Ascending aorta (tissue), 2 donors: ENCODE results near the gene PRAC1. TPM values are rescaled to one million over a fixed set of nuclear protein-coding genes. Genes with fewer than 3 reads are reported as not detected.
"Not testable (repeated sequence)": the region's sequence is repeated elsewhere in the genome, so short reads cannot be mapped to it uniquely, and the experiment has no call there.

Source experiments
- DNase-seq, 2 donors: peaks; one replicate each; pipeline ENCODE4 v3.0.0-alpha.2; 2019; ENCODE audit warnings: low spot score in 2 of 2
- H3K27ac ChIP-seq, 2 donors: fragments of 200-600 bp; sonication (generic); one replicate each; pipeline ENCODE4 v1.5.1; 2016 to 2017; ENCODE audit warnings: mild to moderate bottlenecking in 1 of 2
- H3K27me3 ChIP-seq: fragments of 200-600 bp; sonication (generic); one replicate; pipeline ENCODE4 v1.5.1; 2017
- H3K36me3 ChIP-seq, 2 donors: fragments of 200-600 bp; sonication (generic); one replicate each; pipeline ENCODE4 v1.5.1; 2016
- H3K4me1 ChIP-seq, 2 donors: fragments of 200-600 bp; sonication (generic); one replicate each; pipeline ENCODE4 v1.5.1; 2016 to 2017; ENCODE audit warnings: mild to moderate bottlenecking in 1 of 2
- H3K4me3 ChIP-seq, 2 donors: fragments of 200-600 bp; sonication (generic); one replicate each; pipeline ENCODE4 v1.5.1; 2016 to 2017; ENCODE audit warnings: mild to moderate bottlenecking in 1 of 2
- H3K9me3 ChIP-seq, 2 donors: fragments of 200-600 bp; sonication (generic); one replicate each; pipeline ENCODE4 v1.5.1; 2016
- intact Hi-C: fragments of 100-400 bp; cut with DNase I; formaldehyde crosslinking; loops from one replicate; pipeline ENCODE4 v1.15.1; 2023
- total RNA-seq: library from RNA; depleted of rRNA; stranded (reverse); fragments of >200 nt; gene quantifications from one replicate; pipeline ENCODE4 v1.1.0, GENCODE V29; 2016
- TF ChIP-seq, protein P1 (sequence below), 3 experiments: fragments of 200-600 bp in 2 of 3; fragments of 450-650 bp in 1 of 3; sonication (generic) in 2 of 3; IDR thresholded peaks; one replicate each; pipeline ENCODE4 v1.5.1; 2016 to 2019; ENCODE audit warnings: antibody characterized with exemption in 3 of 3, mild to moderate bottlenecking in 1 of 3, moderate library complexity in 1 of 3

Gene PRAC1
- total RNA-seq, 1 donor from 2014 or later, result not detected

- DNase-seq, result no peak
- intact Hi-C loops, result no loop called here
- Histone ChIP-seq H3K4me1 (no peaks in the 10 kb centered on the region), H3K36me3 (no peaks in the 10 kb centered on the region), H3K27ac (no peak overlapping the region), H3K27me3 (peaks cover 46% of the 10 kb centered on the region), H3K9me3 (no peaks in the 10 kb centered on the region), H3K4me3 (no peak overlapping the region)
- TF ChIP-seq, protein P1, sequence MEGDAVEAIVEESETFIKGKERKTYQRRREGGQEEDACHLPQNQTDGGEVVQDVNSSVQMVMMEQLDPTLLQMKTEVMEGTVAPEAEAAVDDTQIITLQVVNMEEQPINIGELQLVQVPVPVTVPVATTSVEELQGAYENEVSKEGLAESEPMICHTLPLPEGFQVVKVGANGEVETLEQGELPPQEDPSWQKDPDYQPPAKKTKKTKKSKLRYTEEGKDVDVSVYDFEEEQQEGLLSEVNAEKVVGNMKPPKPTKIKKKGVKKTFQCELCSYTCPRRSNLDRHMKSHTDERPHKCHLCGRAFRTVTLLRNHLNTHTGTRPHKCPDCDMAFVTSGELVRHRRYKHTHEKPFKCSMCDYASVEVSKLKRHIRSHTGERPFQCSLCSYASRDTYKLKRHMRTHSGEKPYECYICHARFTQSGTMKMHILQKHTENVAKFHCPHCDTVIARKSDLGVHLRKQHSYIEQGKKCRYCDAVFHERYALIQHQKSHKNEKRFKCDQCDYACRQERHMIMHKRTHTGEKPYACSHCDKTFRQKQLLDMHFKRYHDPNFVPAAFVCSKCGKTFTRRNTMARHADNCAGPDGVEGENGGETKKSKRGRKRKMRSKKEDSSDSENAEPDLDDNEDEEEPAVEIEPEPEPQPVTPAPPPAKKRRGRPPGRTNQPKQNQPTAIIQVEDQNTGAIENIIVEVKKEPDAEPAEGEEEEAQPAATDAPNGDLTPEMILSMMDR (IDR thresholded peaks at IDR 0.05), result no peak
These were observed 3.3 kb downstream of the PRAC1 start for GRCh38 chr17:48718761-48719641.

- H3K4me3 ChIP-seq, result no peak overlapping the region
- intact Hi-C loops, result no loop called here
- no peak for DNase-seq
- TF ChIP-seq, protein P1 (IDR thresholded peaks at IDR 0.05), result no peak
- no peaks in the 10 kb centered on the region for H3K9me3 ChIP-seq
- no peaks in the 10 kb centered on the region for H3K36me3 ChIP-seq
- H3K27me3 ChIP-seq, result peaks cover 39% of the 10 kb centered on the region
- no peaks in the 10 kb centered on the region for H3K4me1 ChIP-seq
- H3K27ac ChIP-seq, result no peak overlapping the region
These were observed 4.0 kb downstream of the PRAC1 start for GRCh38 chr17:48718227-48718760.

GRCh38 chr17:48717367-48718226 is 4.7 kb downstream of the PRAC1 start:
- TF ChIP-seq, protein P1 (IDR thresholded peaks at IDR 0.05), result no peak
- no peak for DNase-seq

GRCh38 chr17:48716549-48716948 is 5.8 kb downstream of the PRAC1 start:
- H3K4me1 ChIP-seq, DNase-seq, intact Hi-C loops, H3K36me3 ChIP-seq, H3K27ac ChIP-seq, H3K4me3 ChIP-seq, H3K9me3 ChIP-seq: not testable (repeated sequence)
- peaks cover 26% of the 10 kb centered on the region for H3K27me3 ChIP-seq

More at GRCh38 chr17:48717367-48718226, 4.7 kb downstream of the PRAC1 start:
- H3K4me1 ChIP-seq, result no peaks in the 10 kb centered on the region
- H3K36me3 ChIP-seq, result no peaks in the 10 kb centered on the region
- no peaks in the 10 kb centered on the region for H3K9me3 ChIP-seq
- intact Hi-C loops, result no loop called here
- H3K4me3 ChIP-seq, result no peak overlapping the region
- peaks cover 34% of the 10 kb centered on the region for H3K27me3 ChIP-seq
- H3K27ac ChIP-seq, result no peak overlapping the region

- no peak overlapping the region for H3K27ac ChIP-seq
- H3K4me3 ChIP-seq, result no peak overlapping the region
- H3K36me3 ChIP-seq, result no peaks in the 10 kb centered on the region
- H3K27me3 ChIP-seq, result peaks cover 20% of the 10 kb centered on the region
- TF ChIP-seq, protein P1 (IDR thresholded peaks at IDR 0.05), result no peak
- intact Hi-C loops, result no loop called here
- no peak for DNase-seq
- no peaks in the 10 kb centered on the region for H3K4me1 ChIP-seq
- no peaks in the 10 kb centered on the region for H3K9me3 ChIP-seq
These were observed 6.6 kb downstream of the PRAC1 start for GRCh38 chr17:48715496-48716399.
